GM12874 (cell line): ENCODE measurements around the gene HPD.
A peak's percentile ranks its signal among the peaks of the same experiment; 100 is the strongest.

Experiments
- TF ChIP-seq, protein P1 (sequence below): IDR thresholded peaks from 2 replicates; pipeline ENCODE4 v1.5.1; 2011; ENCODE audit warnings: low read depth, mild to moderate bottlenecking, control low read depth, low read length, moderate library complexity; ENCODE audit not compliant: insufficient read depth

Gene HPD

DNA sequence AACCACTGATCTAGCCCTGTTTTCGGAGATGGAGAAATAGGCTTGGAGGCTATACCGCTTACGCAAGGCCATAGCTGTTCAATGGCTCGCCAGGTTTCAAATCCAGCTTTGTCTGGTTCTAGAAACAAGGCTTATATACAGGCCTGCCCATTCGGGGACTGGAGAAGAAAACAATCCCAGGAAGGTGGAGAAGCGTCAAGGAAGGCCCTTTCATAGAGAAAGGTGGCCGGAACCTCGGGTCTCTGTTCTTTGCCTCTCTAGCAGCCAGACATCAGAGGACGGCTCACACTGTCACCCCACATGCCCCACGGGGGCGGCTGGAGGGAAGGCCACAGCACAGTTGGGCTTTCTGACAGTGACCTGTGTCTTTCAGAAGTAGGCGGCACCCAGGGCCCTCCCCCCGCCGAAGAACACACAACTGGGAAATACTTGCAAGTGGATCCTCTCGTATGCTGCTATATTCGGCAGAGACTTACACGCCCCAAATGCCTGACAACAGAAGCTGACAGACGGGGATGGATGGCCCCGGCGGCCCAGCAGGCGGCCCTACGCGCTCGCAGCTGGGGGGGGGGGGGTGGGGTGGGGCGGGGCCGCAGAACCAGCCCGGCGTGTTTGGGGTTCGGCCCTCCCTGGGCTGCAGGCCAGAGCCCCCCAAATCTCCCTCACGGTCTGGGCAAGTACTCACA, 59.4 kb downstream of the HPD start:
- TF ChIP-seq, protein P1, sequence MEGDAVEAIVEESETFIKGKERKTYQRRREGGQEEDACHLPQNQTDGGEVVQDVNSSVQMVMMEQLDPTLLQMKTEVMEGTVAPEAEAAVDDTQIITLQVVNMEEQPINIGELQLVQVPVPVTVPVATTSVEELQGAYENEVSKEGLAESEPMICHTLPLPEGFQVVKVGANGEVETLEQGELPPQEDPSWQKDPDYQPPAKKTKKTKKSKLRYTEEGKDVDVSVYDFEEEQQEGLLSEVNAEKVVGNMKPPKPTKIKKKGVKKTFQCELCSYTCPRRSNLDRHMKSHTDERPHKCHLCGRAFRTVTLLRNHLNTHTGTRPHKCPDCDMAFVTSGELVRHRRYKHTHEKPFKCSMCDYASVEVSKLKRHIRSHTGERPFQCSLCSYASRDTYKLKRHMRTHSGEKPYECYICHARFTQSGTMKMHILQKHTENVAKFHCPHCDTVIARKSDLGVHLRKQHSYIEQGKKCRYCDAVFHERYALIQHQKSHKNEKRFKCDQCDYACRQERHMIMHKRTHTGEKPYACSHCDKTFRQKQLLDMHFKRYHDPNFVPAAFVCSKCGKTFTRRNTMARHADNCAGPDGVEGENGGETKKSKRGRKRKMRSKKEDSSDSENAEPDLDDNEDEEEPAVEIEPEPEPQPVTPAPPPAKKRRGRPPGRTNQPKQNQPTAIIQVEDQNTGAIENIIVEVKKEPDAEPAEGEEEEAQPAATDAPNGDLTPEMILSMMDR: no peak

DNA sequence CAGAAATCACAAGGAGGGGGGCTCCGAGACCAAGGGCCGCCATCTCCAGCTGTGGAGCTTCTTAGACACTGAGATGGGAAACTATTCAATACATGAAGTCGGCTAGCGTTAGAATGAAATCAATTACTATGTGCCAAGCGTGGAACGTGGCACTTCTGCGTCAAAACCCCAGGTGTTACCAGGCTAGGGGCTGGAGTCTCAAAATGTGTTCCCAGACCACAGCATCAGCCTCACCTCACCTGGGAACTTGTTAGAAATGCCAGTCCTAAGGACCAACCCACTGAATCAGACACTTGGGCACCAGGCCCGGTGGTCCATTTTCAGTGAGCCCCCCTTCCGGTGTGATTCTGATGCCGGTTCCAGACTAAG, 59.9 kb downstream of the HPD start:
- TF ChIP-seq, protein P1: no peak

DNA sequence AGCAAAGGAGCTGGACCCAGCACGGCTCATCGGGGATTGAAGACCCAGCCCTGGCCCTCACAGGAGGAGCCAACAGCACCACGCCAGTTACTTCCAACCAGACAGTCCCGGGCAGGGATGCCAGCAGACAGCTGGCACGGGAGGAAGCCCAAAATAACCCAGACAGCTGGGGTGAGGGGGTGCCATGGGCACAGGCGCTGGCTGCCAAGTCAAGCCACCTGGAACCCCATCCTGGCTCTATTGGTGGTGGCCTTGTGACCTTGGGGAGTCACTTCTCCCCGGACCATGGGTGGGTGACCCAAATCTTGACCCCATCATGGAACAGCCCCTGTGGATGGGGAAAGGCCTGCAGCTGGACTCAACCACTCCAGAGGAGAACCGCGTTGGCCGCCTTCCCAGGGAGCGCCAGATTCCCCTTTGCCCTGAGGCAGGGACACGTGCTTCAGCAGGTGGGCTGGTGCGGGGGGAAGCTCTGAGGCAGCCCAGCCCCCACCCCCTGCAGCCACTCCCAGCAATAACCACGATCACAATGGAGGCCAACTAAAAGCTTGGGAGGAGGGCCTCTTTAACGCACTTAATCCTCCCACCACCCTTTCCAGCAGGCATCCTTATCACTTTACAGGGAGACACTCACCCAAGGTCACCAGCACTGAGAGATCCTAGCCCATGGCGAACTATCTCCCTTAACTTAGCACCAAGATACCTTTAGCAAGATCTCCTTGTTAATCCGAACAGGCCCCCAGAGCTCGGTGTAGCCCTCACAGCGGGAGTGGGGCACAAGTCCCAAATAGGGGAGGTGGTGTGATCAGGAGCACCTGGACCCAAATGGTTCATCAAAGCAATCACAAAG, 60.5 kb downstream of the HPD start:
- TF ChIP-seq, protein P1: no peak

DNA sequence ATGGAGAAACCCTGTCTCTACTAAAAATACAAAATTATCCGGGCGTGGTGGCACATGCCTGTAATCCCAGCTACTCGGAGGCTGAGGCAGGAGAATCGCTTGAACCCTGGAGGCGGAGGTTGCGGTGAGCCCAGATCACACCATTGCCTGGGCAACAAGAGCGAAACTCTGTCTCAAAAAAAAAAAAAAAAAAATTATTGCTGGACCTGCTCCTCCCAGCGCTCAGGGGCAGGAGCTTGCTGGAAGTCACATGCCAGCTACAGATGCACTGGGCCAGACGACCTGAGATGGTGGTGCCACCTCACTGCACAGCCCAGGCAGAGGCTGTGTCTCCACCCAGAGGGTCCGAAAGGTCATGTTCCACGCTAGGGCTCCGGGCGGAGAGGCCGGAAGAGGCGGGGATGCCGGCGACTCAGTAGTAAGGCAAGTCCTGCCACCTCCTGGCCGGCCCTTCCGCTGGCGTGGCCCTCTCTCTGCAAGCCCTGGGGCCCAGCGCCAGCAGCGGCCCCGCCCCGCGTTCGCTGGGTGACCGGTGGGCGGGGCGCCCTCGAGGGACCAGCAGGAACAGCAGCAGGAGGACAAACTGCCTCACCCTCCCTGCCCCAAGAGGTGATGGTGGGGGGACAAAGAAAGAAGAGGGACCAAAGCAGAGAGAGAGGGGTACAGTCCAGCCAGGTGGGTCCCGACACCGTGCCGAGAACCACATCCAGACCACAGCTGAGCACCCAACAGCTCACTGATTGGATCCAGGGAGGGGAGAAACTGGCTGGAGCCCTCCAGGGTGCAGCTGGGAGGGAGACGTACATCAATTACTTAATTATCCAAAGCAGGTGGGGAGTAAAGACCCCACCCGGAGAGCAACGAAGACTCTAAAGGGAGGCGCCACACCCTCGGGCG, 61.6 kb downstream of the HPD start:
- TF ChIP-seq, protein P1: no peak

DNA sequence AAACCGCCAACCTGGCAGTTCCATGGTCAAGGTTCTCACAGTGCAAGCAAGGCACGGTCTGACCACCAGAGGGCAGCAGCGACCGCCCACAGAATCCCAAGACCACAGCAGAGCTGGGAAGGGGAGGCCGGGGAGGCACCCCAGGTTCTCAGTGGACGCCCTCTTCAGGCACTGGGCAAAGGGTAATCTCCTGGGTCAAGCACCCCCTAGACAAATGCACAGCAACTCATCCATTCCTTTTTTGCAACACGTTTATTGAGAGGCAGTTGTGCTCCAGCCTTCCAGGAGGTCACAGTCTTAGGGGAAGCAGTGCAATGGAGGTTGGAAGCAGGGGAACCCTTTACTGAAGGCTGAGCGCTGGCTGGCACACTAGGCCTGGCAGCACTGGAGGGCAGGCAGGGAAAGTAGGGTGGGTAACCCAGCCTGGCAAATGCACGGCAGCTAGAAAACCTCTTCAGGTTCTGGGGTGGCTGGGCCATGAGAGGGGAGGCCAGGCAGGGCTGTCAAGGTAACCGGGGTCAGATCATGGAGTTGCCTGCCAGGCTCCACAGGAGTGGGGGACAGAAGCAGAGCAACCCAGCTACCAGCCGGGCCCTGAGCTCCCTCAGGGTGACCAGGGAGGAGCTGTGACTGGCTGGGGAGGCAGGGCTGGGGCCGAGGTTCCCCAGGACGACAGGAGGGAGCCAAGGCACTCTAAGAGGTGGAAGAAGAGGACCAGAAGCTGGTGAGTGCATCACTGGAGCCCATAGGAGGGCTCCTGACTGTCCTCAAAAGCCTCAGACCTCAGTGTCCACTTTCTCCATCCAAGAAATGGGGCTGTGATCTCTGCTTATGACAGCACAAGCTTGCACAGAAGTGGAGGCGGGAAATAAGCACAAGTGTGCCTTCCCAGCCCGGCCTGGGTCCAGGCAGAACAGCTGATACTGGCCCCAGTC, 63.4 kb downstream of the HPD start:
- TF ChIP-seq, protein P1: peak; percentile 95

DNA sequence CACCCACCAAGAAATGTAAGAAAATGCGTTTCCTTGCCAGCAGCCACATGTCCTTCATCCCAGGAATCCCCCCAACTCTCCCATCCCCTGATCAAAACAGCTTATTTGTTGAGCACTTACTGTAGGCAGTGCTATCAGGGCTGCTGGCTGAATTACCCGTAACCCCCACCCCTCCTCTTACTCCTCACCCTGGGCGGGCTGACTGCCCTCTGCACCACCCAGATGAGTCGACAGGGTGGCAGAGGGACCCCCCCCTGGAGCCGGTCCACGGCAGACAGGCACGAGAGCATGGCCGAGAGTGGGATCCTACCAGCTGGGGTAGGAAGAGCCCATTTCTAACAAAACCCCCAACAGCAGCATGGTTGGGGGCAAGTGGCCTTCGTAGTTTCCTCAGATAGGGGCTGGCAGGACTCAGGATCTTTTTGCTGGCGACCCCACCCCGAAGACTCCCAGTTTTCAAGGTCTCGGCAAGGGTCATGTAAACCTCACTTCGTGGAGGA, 64.1 kb downstream of the HPD start:
- TF ChIP-seq, protein P1: no peak
